Measurements from ENCODE around the gene DTNB.
A peak's percentile ranks its signal among the peaks of the same experiment; 100 is the strongest.

Gene DTNB

DNA sequence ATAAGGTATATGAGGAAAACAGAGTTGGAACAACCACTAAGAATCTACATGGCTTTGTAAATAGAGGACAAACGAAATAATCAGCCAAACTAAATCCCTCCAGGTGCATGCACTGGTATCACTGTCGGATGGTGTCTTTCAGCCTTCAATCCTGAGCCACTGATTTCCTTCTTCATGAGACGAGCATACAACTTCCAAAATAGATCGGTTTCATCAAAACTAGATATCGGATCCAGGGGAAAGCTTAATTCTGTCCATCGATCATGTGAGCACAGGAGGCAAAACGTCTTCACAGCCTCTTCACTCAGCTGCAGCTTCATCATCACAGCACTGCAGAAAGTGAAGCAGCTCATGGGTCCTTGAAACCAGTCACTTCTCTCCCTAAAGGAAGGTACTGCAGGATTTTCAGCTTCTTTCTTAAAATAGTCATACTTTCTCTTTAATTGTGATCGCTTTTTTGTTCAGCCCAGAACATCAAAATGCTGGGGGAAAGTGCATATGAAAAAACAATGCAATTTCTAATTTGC lies 80.5 kb downstream of the DTNB start:
- peak in 5 of 56 donors; percentile 19 to 37 (median 30) for DNase-seq

DNA sequence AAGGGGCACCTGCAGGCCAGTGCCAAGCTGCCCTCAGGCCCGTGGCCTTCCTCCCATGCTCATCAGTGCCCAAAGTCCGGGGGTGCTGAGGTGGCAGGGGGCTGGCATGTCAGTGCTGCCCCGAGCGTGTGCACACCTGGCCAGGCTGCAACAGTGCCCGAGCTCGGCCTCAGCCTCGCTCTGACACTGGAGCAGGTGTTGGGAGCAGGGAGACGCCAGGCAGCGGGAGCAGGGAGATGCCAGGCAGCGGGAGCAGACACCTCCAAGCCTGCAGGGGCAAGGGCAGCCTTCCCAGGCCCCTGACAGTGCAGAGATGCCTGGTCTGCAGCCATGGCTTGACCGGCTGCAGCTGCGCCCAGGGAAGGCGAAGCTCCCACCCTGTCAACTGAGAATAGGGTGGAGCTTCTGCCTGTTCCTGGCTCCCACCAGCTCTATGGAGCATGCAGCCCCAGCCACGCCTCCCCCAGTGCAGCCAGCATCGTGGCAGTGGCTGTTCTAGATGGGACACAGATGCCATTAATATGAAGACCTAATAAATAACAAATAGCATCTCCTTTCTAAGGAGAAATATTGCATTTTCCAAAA lies 82.4 kb downstream of the DTNB start:
- peak in 44 of 56 donors; percentile 20 to 90 (median 58) for DNase-seq

GRCh38 chr2:25589676-25590205 lies 83.6 kb downstream of the DTNB start:
- peak in 4 of 56 donors; percentile 24 to 34 (median 31) for DNase-seq

GRCh38 chr2:25588576-25588975 lies 84.8 kb downstream of the DTNB start:
- no peak for DNase-seq

- DNase-seq: peak in 23 of 56 donors; percentile 16 to 54 (median 37)
Observed at GRCh38 chr2:25587361-25587760, 86.0 kb downstream of the DTNB start.

- DNase-seq: peak in 19 of 56 donors; percentile 20 to 66 (median 41)
Observed at GRCh38 chr2:25586726-25587144, 86.6 kb downstream of the DTNB start.

GRCh38 chr2:25585189-25585588 lies 88.2 kb downstream of the DTNB start:
- no peak for DNase-seq

GRCh38 chr2:25582077-25582830 lies 91.1 kb downstream of the DTNB start:
- no peak for DNase-seq

DNA sequence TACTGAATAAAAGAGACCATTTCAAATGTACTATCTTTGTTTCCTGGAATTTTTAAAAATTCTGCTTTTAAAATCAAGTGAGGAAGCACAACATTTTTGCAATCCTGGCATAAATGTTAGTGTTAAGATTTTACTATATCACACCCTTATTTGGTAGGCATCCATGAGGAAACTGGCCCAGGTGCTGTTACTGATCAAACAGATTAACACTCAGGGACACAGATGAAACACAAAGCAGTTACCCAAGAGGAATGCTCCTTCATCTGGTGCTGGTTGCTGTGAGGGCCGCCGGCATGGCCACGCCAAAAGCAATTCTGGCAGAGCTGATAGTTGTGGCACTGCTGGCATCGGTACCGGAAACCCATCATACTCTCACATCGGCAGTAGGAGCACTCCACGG lies 96.8 kb downstream of the DTNB start:
- DNase-seq: no peak

GRCh38 chr2:25572638-25573037 lies 100.7 kb downstream of the DTNB start:
- no peak for DNase-seq

GRCh38 chr2:25570161-25570845 lies 103.1 kb downstream of the DTNB start:
- DNase-seq: no peak

DNA sequence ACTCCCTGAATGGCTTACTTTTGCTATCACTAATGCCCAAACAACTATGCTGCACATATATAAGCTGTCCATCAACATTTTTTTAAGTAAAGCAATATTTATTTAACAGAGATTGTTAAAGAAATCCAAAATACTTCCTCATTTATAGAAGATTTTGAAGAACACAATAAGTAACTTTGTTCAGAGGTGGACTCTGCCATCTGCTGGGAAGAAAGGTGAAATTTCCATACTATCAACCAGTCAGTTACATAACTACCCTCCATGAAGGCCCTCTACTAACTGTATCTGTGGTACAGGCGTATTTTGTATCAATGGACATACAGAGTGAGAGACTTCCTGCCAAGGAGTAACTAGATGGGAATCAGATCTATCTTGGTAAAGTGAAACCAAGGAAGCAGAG lies 106.0 kb downstream of the DTNB start:
- DNase-seq: peak in 1 of 56 donors; percentile 31

DNA sequence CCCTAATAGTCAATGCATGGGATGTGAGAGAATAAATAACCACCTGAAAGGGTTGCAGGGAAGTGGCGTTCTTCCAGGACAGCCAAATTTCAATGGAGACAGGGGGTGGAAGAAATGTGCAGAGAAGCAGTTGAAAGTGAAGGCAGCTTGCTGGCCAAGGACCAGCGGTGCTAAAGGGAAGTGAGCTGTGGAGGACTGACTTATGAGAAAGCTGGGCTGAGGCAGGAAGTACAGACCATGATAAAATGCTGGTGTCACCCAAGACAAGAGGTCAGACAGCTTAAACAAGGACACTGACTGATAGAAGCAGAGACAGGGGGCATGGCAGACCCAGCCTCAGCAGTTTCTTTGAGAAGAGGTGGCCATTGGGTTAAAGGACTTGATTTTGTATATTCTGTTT lies 106.7 kb downstream of the DTNB start:
- DNase-seq: peak in 1 of 56 donors; percentile 17

- DNase-seq: no peak
Observed at GRCh38 chr2:25566094-25566493, 107.3 kb downstream of the DTNB start.

- DNase-seq: no peak
Observed at GRCh38 chr2:25561136-25561850, 112.1 kb downstream of the DTNB start.

- no peak for DNase-seq
Observed at GRCh38 chr2:25559148-25559547, 114.2 kb downstream of the DTNB start.

GRCh38 chr2:25558262-25558661 lies 115.1 kb downstream of the DTNB start:
- DNase-seq: no peak

GRCh38 chr2:25557179-25558036 lies 116.0 kb downstream of the DTNB start:
- peak in 1 of 56 donors; percentile 19 for DNase-seq

GRCh38 chr2:25552318-25552717 lies 121.1 kb downstream of the DTNB start:
- DNase-seq: no peak

- DNase-seq: no peak
Observed at GRCh38 chr2:25551316-25551715, 122.1 kb downstream of the DTNB start.
